K562 (cell line): ENCODE measurements around the gene TIFAB. TPM values are rescaled to one million over a fixed set of nuclear protein-coding genes. Genes with fewer than 3 reads are reported as not detected.

Source experiments
- BRF2 ChIP-seq: IDR thresholded peaks from 3 replicates; pipeline ENCODE4 v1.6.1; 2011; ENCODE audit warnings: borderline replicate concordance, mild to moderate bottlenecking; ENCODE audit not compliant: insufficient read length, insufficient read depth
- CBFB ChIP-seq: sonication (generic); formaldehyde crosslinking; IDR thresholded peaks from 2 replicates; pipeline ENCODE4 v1.4.0; 2020; ENCODE audit warnings: mild to moderate bottlenecking, missing genetic modification reagents
- CBX2 ChIP-seq: fragments of 200-600 bp; sonication (generic); IDR thresholded peaks from one replicate; pipeline ENCODE4 v1.6.1; 2012; ENCODE audit warnings: mild to moderate bottlenecking, low read length, inconsistent platforms; ENCODE audit not compliant: insufficient read depth, poor library complexity, severe bottlenecking
- CREM ChIP-seq: IDR thresholded peaks from 2 replicates; pipeline ENCODE4 v1.6.1; 2014; ENCODE audit warnings: antibody characterized with exemption, low read depth
- ETV6 ChIP-seq, 3 experiments: fragments of 150-350 bp in 1 of 3; sonication (generic) in 1 of 3; formaldehyde crosslinking in 1 of 3; IDR thresholded peaks; 2 replicates each; pipeline versions ENCODE4 v1.6.1 to v1.8.0; 2014 to 2022; ENCODE audit warnings: borderline replicate concordance in 2 of 3, low read depth in 2 of 3, antibody characterized with exemption in 1 of 3, low read length in 1 of 3, mild to moderate bottlenecking in 1 of 3, missing genetic modification reagents in 1 of 3
- FUS ChIP-seq: fragments of 200-400 bp; formaldehyde crosslinking; optimal IDR thresholded peaks from 2 replicates; pipeline ENCODE3; 2017; ENCODE audit warnings: low read depth, low read length
- GABPB2 ChIP-seq: fragments of 250-450 bp; sonication (Bioruptor Pico); conservative IDR thresholded peaks from 2 replicates; pipeline ENCODE4 v1.5.1; 2021; ENCODE audit warnings: mild to moderate bottlenecking
- HDAC6 ChIP-seq: IDR thresholded peaks from 2 replicates; pipeline ENCODE4 v1.6.1; 2012; ENCODE audit warnings: low read depth, mild to moderate bottlenecking, control low read depth, inconsistent platforms, low read length, moderate library complexity
- HMBOX1 ChIP-seq: sonication (generic); IDR thresholded peaks from 2 replicates; pipeline ENCODE4 v1.6.1; 2016
- MAX ChIP-seq: sonication (generic); formaldehyde crosslinking; IDR thresholded peaks from 2 replicates; pipeline ENCODE4 v1.9.0; 2022; ENCODE audit warnings: mild to moderate bottlenecking, missing genetic modification reagents
- MAZ ChIP-seq, 2 experiments: fragments of 450-650 bp in 1 of 2; sonication (generic) in 1 of 2; formaldehyde crosslinking; IDR thresholded peaks in 1 of 2; conservative IDR thresholded peaks in 1 of 2; 2 replicates each; pipeline versions ENCODE4 v1.4.0 to v1.5.0; 2020; ENCODE audit warnings: mild to moderate bottlenecking in 1 of 2, missing genetic modification reagents in 1 of 2
- MYNN ChIP-seq, 2 experiments: sonication (generic); formaldehyde crosslinking in 1 of 2; IDR thresholded peaks; 2 replicates each; pipeline versions ENCODE4 v1.5.0 to v1.6.1; 2016 to 2020; ENCODE audit warnings: antibody characterized with exemption in 1 of 2, missing genetic modification reagents in 1 of 2
- POLR2A ChIP-seq: fragments of 450-650 bp; conservative IDR thresholded peaks from 2 replicates; pipeline ENCODE4 v1.6.1; 2016
- POLR2H ChIP-seq: IDR thresholded peaks from 2 replicates; pipeline ENCODE4 v1.6.1; 2016; ENCODE audit warnings: missing genetic modification characterization, low read depth, mild to moderate bottlenecking, control low read depth, missing compliant biosample characterization, moderate library complexity
- POU5F1 ChIP-seq: fragments of 150-350 bp; IDR thresholded peaks from 2 replicates; pipeline ENCODE4 v1.6.1; 2014; ENCODE audit warnings: borderline replicate concordance, low read length, low read depth, mild to moderate bottlenecking; ENCODE audit not compliant: partially characterized antibody
- RB1 ChIP-seq: fragments of 450-650 bp; IDR thresholded peaks from 2 replicates; pipeline ENCODE4 v1.6.1; 2017; ENCODE audit warnings: low read depth, mild to moderate bottlenecking
- RNF2 ChIP-seq: sonication (generic); IDR thresholded peaks from 2 replicates; pipeline ENCODE4 v1.6.1; 2016
- SMAD4 ChIP-seq: fragments of 250-450 bp; sonication (Bioruptor Pico); conservative IDR thresholded peaks from 2 replicates; pipeline ENCODE4 v1.8.0; 2021; ENCODE audit warnings: inconsistent platforms, mild to moderate bottlenecking, moderate library complexity
- SMARCA4 ChIP-seq: fragments of 450-650 bp; IDR thresholded peaks from 2 replicates; pipeline ENCODE4 v1.6.1; 2016
- SPI1 ChIP-seq: IDR thresholded peaks from 2 replicates; pipeline ENCODE4 v1.6.1; 2011; ENCODE audit warnings: low read depth, low read length, control low read depth, borderline replicate concordance
- SRF ChIP-seq, 2 experiments: fragments of 250-450, 450-650 bp in 1 of 2; sonication (Bioruptor Pico) in 1 of 2; sonication (generic) in 1 of 2; formaldehyde crosslinking; IDR thresholded peaks; 2 replicates each; pipeline versions ENCODE4 v1.5.0 to v1.5.1; 2020 to 2022; ENCODE audit warnings: mild to moderate bottlenecking in 1 of 2, missing genetic modification reagents in 1 of 2
- TBL1XR1 ChIP-seq, 2 experiments: IDR thresholded peaks; 2 replicates each; pipeline ENCODE4 v1.6.1; 2012; ENCODE audit warnings: improper control_type of control experiment in 2 of 2, low read length in 2 of 2, mild to moderate bottlenecking in 1 of 2
- TCF3 ChIP-seq: sonication (generic); formaldehyde crosslinking; IDR thresholded peaks from 2 replicates; pipeline ENCODE4 v1.4.0; 2020; ENCODE audit warnings: mild to moderate bottlenecking, missing genetic modification reagents
- ZBTB17 ChIP-seq: fragments of 450-650 bp; formaldehyde crosslinking; IDR thresholded peaks from 2 replicates; pipeline ENCODE4 v1.4.0; 2020; ENCODE audit warnings: mild to moderate bottlenecking
- ZNF408 ChIP-seq: fragments of 250-450 bp; sonication (Bioruptor Pico); IDR thresholded peaks from 2 replicates; pipeline ENCODE4 v1.4.0; 2020; ENCODE audit warnings: low read depth, mild to moderate bottlenecking, moderate library complexity
- ZNF785 ChIP-seq: fragments of 250-450 bp; sonication (Bioruptor Pico); IDR thresholded peaks from 2 replicates; pipeline ENCODE4 v1.4.0; 2020; ENCODE audit warnings: mild to moderate bottlenecking
- polyA plus RNA-seq, 8 experiments: library from polyadenylated mRNA; depleted of rRNA in 4 of 8; stranded (reverse) in 5 of 8; unstranded in 3 of 8; fragments of >200 nt; fragmentation: Nextera tagmentation in 2 of 8; fragmentation: Illumina TruSeq in 1 of 8; extraction: Ambion mirVana in 2 of 8; extraction: Trizol in 1 of 8; gene quantifications; 2 replicates each; pipeline versions ENCODE4 v1.2.1 to v1.2.3, GENCODE V29; 2011 to 2014; ENCODE audit warnings: inconsistent platforms in 1 of 8, missing spikeins in 1 of 8
- total RNA-seq, 7 experiments: library from RNA; depleted of rRNA in 6 of 7; stranded (reverse); fragments of >200 nt in 6 of 7; fragmentation: Illumina TruSeq in 2 of 7; extraction: Trizol in 2 of 7; gene quantifications; 2 replicates each; pipeline versions ENCODE4 v1.2.1 to v1.2.3, GENCODE V29; 2011 to 2021; ENCODE audit warnings: low replicate concordance in 1 of 7
- TF ChIP-seq, protein P1 (sequence below): sonication (generic); formaldehyde crosslinking; IDR thresholded peaks from 2 replicates; pipeline ENCODE4 v1.8.1; 2023; ENCODE audit warnings: mild to moderate bottlenecking, missing genetic modification reagents, moderate library complexity

The TIFAB gene
- total and polyA plus RNA-seq, 9 of the 15 experiments (the other 6 are each of a cell fraction or from before 2014, with no cell fraction given), result not detected

- TF ChIP-seq MAX, result peak; percentile 88
- peak; percentile 45; the same call in 1 of the 2 replicates for TF ChIP-seq CREM
- TF ChIP-seq SMARCA4, result peak; percentile 53
- TF ChIP-seq RNF2, result peak; percentile 85; the same call in 1 of the 2 replicates
- TF ChIP-seq GABPB2 (CRISPR knock-in tag), result no peak
- peak; percentile 94 for TF ChIP-seq TCF3 (CRISPR knock-in tag)
- TF ChIP-seq ETV6 (IDR thresholded peaks at IDR 0.05; ENCODE audit: borderline replicate concordance in 1 of 2, low read depth in 2 of 2, low read length in 1 of 2), result peak; percentile 58 to 95; a peak in 2 of 4 replicates
- no peak for TF ChIP-seq ETV6 (CRISPR knock-in tag; IDR thresholded peaks at IDR 0.05; ENCODE audit: borderline replicate concordance)
- no peak for TF ChIP-seq RB1
- TF ChIP-seq CBX2, result no peak
- TF ChIP-seq ZBTB17 (CRISPR knock-in tag), result peak; percentile 37; the same call in 1 of the 2 replicates
- no peak for TF ChIP-seq POU5F1
- peak; percentile 66 for TF ChIP-seq SMAD4 (CRISPR knock-in tag)
- TF ChIP-seq POLR2A, result no peak
- peak; percentile 97 for TF ChIP-seq SPI1
- no peak for TF ChIP-seq TBL1XR1 (IDR thresholded peaks at IDR 0.05; ENCODE audit: low read length in 2 of 2)
- TF ChIP-seq CBFB (CRISPR knock-in tag), result no peak
- no peak for TF ChIP-seq ZNF408 (CRISPR knock-in tag)
- TF ChIP-seq, protein P1, sequence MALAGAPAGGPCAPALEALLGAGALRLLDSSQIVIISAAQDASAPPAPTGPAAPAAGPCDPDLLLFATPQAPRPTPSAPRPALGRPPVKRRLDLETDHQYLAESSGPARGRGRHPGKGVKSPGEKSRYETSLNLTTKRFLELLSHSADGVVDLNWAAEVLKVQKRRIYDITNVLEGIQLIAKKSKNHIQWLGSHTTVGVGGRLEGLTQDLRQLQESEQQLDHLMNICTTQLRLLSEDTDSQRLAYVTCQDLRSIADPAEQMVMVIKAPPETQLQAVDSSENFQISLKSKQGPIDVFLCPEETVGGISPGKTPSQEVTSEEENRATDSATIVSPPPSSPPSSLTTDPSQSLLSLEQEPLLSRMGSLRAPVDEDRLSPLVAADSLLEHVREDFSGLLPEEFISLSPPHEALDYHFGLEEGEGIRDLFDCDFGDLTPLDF (CRISPR knock-in tag), result no peak
- 0 out of 4 replicates have a peak, but pooled peaks of 1 of the 2 experiments have one; percentile 22 for TF ChIP-seq SRF (CRISPR knock-in tag; IDR thresholded peaks at IDR 0.05)
- TF ChIP-seq BRF2, result no peak
- TF ChIP-seq ZNF785, result no peak
- TF ChIP-seq HMBOX1, result no peak
- peak in 1 of 2 experiments; percentile 46; a peak in 1 of 4 replicates for TF ChIP-seq MAZ (CRISPR knock-in tag; conservative IDR thresholded peaks at IDR 0.05 in 1 of 2, IDR thresholded peaks at IDR 0.05 in 1 of 2)
- peak; percentile 69 for TF ChIP-seq MYNN (IDR thresholded peaks at IDR 0.05)
- no peak for TF ChIP-seq MYNN (CRISPR knock-in tag; IDR thresholded peaks at IDR 0.05)
- TF ChIP-seq POLR2H (tag), result no peak
- TF ChIP-seq HDAC6, result no peak
- TF ChIP-seq FUS, result no peak
These were observed 29.2 kb upstream of the TIFAB start (continued) for GRCh38 chr5:135481387-135481786.
